CD14-positive monocyte (primary cell): ENCODE data around the gene RGS7. TPM values are rescaled to one million over a fixed set of nuclear protein-coding genes. Genes with fewer than 3 reads are reported as not detected.

ENCODE experiments used
- DNase-seq, 3 donors: peaks; one replicate each; pipeline ENCODE4 v3.0.0-alpha.2; 2011 to 2022
- H2AFZ ChIP-seq: 2 replicates; pipeline ENCODE4 v1.6.0; 2012; ENCODE audit warnings: mild to moderate bottlenecking, low read depth, low read length, inconsistent platforms; ENCODE audit not compliant: insufficient read depth, poor library complexity, severe bottlenecking
- H3K27ac ChIP-seq, 2 donors: 1 replicate in 1 of 2; 2 replicates in 1 of 2; pipeline ENCODE4 v1.5.1; 2012 to 2013; ENCODE audit warnings: low read length in 2 of 2, control low read depth in 1 of 2, inconsistent platforms in 1 of 2, low read depth in 1 of 2, mild to moderate bottlenecking in 1 of 2
- H3K27me3 ChIP-seq, 2 donors: one replicate each; pipeline versions ENCODE4 v1.6.0 to v1.6.1; 2011 to 2013; ENCODE audit warnings: low read length in 2 of 2; ENCODE audit not compliant: control insufficient read depth in 2 of 2, insufficient read depth in 2 of 2
- H3K36me3 ChIP-seq, 2 donors: replicated peaks in 1 of 2; 1 replicate in 1 of 2; 2 replicates in 1 of 2; pipeline versions ENCODE4 v1.5.1 to v1.6.1; 2012 to 2013; ENCODE audit warnings: low read length in 2 of 2, control low read depth in 1 of 2, inconsistent platforms in 1 of 2, mild to moderate bottlenecking in 1 of 2; ENCODE audit not compliant: insufficient read depth in 2 of 2, control insufficient read depth in 1 of 2
- H3K4me1 ChIP-seq, 2 donors: 1 replicate in 1 of 2; 2 replicates in 1 of 2; pipeline versions ENCODE4 v1.5.1 to v1.6.1; 2012 to 2013; ENCODE audit warnings: low read length in 2 of 2, control low read depth in 1 of 2, inconsistent platforms in 1 of 2, mild to moderate bottlenecking in 1 of 2, moderate library complexity in 1 of 2; ENCODE audit not compliant: insufficient read depth in 2 of 2, control insufficient read depth in 1 of 2
- H3K4me2 ChIP-seq: replicated peaks from 2 replicates; pipeline ENCODE3; 2012; ENCODE audit warnings: low read length, moderate library complexity, mild to moderate bottlenecking; ENCODE audit not compliant: poor library complexity, severe bottlenecking; ENCODE audit errors: extremely low read depth
- H3K4me3 ChIP-seq, 3 experiments: fragments of 200-600 bp in 1 of 3; sonication (generic) in 1 of 3; replicated peaks in 1 of 3; 1 replicate in 2 of 3; 2 replicates in 1 of 3; pipeline ENCODE4 v1.5.1; 2011 to 2013; ENCODE audit warnings: low read length in 3 of 3, mild to moderate bottlenecking in 3 of 3, control low read depth in 2 of 3, low read depth in 2 of 3, inconsistent platforms in 1 of 3, moderate library complexity in 1 of 3
- H3K79me2 ChIP-seq: 2 replicates; pipeline ENCODE4 v1.6.0; 2012; ENCODE audit warnings: mild to moderate bottlenecking, control low read depth, inconsistent platforms, low read length, moderate library complexity; ENCODE audit not compliant: insufficient read depth
- H3K9ac ChIP-seq: 2 replicates; pipeline ENCODE4 v1.6.0; 2017; ENCODE audit warnings: low read length, mild to moderate bottlenecking; ENCODE audit not compliant: insufficient read depth, poor library complexity, severe bottlenecking
- H3K9me3 ChIP-seq, 2 donors: replicated peaks in 1 of 2; 1 replicate in 1 of 2; 2 replicates in 1 of 2; pipeline versions ENCODE4 v1.5.1 to v1.6.1; 2012 to 2013; ENCODE audit warnings: low read length in 2 of 2, control low read depth in 1 of 2; ENCODE audit not compliant: control insufficient read depth in 1 of 2, insufficient read depth in 1 of 2
- H4K20me1 ChIP-seq: 2 replicates; pipeline ENCODE4 v1.6.0; 2012; ENCODE audit warnings: mild to moderate bottlenecking, low read length, control low read depth, moderate library complexity; ENCODE audit not compliant: insufficient read depth
- H3K27ac Mint-ChIP-seq, 7 donors: one replicate each; pipeline ENCODE4 v1.8.0; 2020; ENCODE audit warnings: mild to moderate bottlenecking in 7 of 7, mixed read lengths in 7 of 7, moderate library complexity in 6 of 7, inconsistent platforms in 2 of 7
- H3K27me3 Mint-ChIP-seq, 3 donors: one replicate each; pipeline ENCODE4 v1.8.0; 2021 to 2022; ENCODE audit warnings: low read depth in 3 of 3, mild to moderate bottlenecking in 3 of 3, mixed read lengths in 3 of 3, moderate library complexity in 3 of 3, inconsistent platforms in 1 of 3
- H3K36me3 Mint-ChIP-seq, 2 donors: one replicate each; pipeline ENCODE4 v1.8.0; 2020; ENCODE audit warnings: mixed read lengths in 2 of 2, inconsistent platforms in 1 of 2, mild to moderate bottlenecking in 1 of 2
- H3K4me1 Mint-ChIP-seq: one replicate; pipeline ENCODE4 v1.8.0; 2020; ENCODE audit warnings: mild to moderate bottlenecking, mixed read lengths
- H3K4me3 Mint-ChIP-seq, 2 donors: one replicate each; pipeline ENCODE4 v1.8.0; 2020; ENCODE audit warnings: mild to moderate bottlenecking in 2 of 2, mixed read lengths in 2 of 2, moderate library complexity in 1 of 2
- H3K9me3 Mint-ChIP-seq, 7 donors: one replicate each; pipeline ENCODE4 v1.8.0; 2020 to 2022; ENCODE audit warnings: mixed read lengths in 7 of 7, mild to moderate bottlenecking in 6 of 7, moderate library complexity in 6 of 7, inconsistent platforms in 2 of 7
- CTCF ChIP-seq: fragments of 200-600 bp; IDR thresholded peaks from one replicate; pipeline ENCODE4 v1.8.0; 2022; ENCODE audit warnings: antibody characterized with exemption, mild to moderate bottlenecking
- WGBS: methylation state at CpG from one replicate; pipeline ENCODE4 v1.1.5; 2013; ENCODE audit warnings: missing lambda C conversion rate; ENCODE audit not compliant: insufficient coverage; 5-methylcytosine and 5-hydroxymethylcytosine counted together
- intact Hi-C, 2 donors: fragments of 100-400 bp; cut with micrococcal nuclease; formaldehyde crosslinking; loops; one replicate each; pipeline versions ENCODE4 v1.15.0 to v1.15.1; 2023
- polyA plus RNA-seq, 3 donors: library from polyadenylated mRNA; depleted of rRNA in 1 of 3; unstranded in 2 of 3; stranded (reverse) in 1 of 3; fragments of 300-500 nt in 2 of 3; fragments of >200 nt in 1 of 3; fragmentation: Illumina TruSeq in 2 of 3; gene quantifications; 1 replicate in 2 of 3; 2 replicates in 1 of 3; pipeline ENCODE4 v1.2.3, GENCODE V29; 2012 to 2021
- small RNA-seq: library from RNA; depleted of rRNA; stranded (forward); fragments of <200 nt; gene quantifications from one replicate; pipeline ENCODE3, GENCODE V24; 2012; ENCODE audit warnings: low read depth; ENCODE audit not compliant: insufficient read length

The RGS7 gene
- polyA plus RNA-seq, 3 donors = not detected

GRCh38 chr1:240734001-240734400 lies 623.0 kb downstream of the RGS7 start:
- Mint-ChIP-seq H3K36me3 (no peaks in the 10 kb centered on the region), H3K4me3 (no peak overlapping the region), H3K27ac (no peak overlapping the region), H3K27me3 (peaks cover 0 to 2% (median 2%) of the 10 kb centered on the region in 3 donors), H3K4me1 (no peaks in the 10 kb centered on the region), H3K9me3 (peaks cover 0 to 2% (median 0%) of the 10 kb centered on the region in 7 donors)
- 67% methylated on average over 3 of the region's 3 CpGs for WGBS
- Histone ChIP-seq H3K4me3 (no peak overlapping the region), H3K4me2 (no peak overlapping the region), H3K36me3 (no peaks in the 10 kb centered on the region), H3K9me3 (no peaks in the 10 kb centered on the region), H4K20me1 (no peaks in the 10 kb centered on the region), H3K9ac (no peak overlapping the region), H3K4me1 (no peaks in the 10 kb centered on the region), H3K27me3 (no peaks in the 10 kb centered on the region), H3K79me2 (no peaks in the 10 kb centered on the region), H3K27ac (no peak overlapping the region), H2AFZ (no peak overlapping the region)
- DNase-seq = no peak
- intact Hi-C loops = no loop called here
- no peak for TF ChIP-seq CTCF

GRCh38 chr1:240732390-240732789 lies 624.6 kb downstream of the RGS7 start:
- no peaks in the 10 kb centered on the region for H3K36me3 ChIP-seq
- no peak for DNase-seq
- Mint-ChIP-seq H3K4me3 (no peak overlapping the region), H3K27ac (no peak overlapping the region), H3K36me3 (no peaks in the 10 kb centered on the region), H3K27me3 (peaks cover 0 to 3% (median 0%) of the 10 kb centered on the region in 3 donors), H3K9me3 (peaks cover 0 to 1% (median 0%) of the 10 kb centered on the region in 7 donors), H3K4me1 (no peaks in the 10 kb centered on the region)
- peak; percentile 36 for TF ChIP-seq CTCF
- H3K4me2 ChIP-seq = no peak overlapping the region
- no peaks in the 10 kb centered on the region for H3K79me2 ChIP-seq
- H3K9ac ChIP-seq = no peak overlapping the region
- no peaks in the 10 kb centered on the region for H3K27me3 ChIP-seq
- no peaks in the 10 kb centered on the region for H3K9me3 ChIP-seq
- no peaks in the 10 kb centered on the region for H3K4me1 ChIP-seq
- H2AFZ ChIP-seq = no peak overlapping the region
- no peak overlapping the region for H3K27ac ChIP-seq
- WGBS = no CpG with 5 or more reads among the region's 5 CpGs
- H4K20me1 ChIP-seq = no peaks in the 10 kb centered on the region
- intact Hi-C loops = no loop called here
- H3K4me3 ChIP-seq = no peak overlapping the region

Small RNAs within 50 kb of the gene (small RNA-seq; reads per million reads assigned to genes)
- not detected for gene MIR3123

Other genes with a start within 250 kb of the RGS7 start
- 10 to 100 TPM; 21.1 to 34.9 (median 32.5) TPM for gene FH, start 162.6 kb upstream of the RGS7 start, polyA plus RNA-seq
- gene KMO, start 175.2 kb upstream of the RGS7 start, polyA plus RNA-seq = 1 to 10 TPM; 4.7 to 9.0 (median 6.4) TPM